Medulla oblongata (tissue), 1 donor: Measurements from ENCODE around the gene ZSCAN9.

Source experiments
- DNase-seq: peaks from one replicate; pipeline ENCODE4 v3.0.0-alpha.2; 2015; ENCODE audit errors: extremely low spot score

ZSCAN9 gene

GRCh38 chr6:28225056-28225834, at the start of gene ZSCAN9:
TSS of gene ZSCAN9 (plus strand) at chr6:28225275. CDS start at chr6:28227085, 1,810 bp downstream.
- peak; percentile 73 for DNase-seq

GRCh38 chr6:28176373-28176772, 48.7 kb upstream of the ZSCAN9 start:
- no peak for DNase-seq

- DNase-seq, result no peak
Observed at GRCh38 chr6:28182255-28182654, 42.8 kb upstream of the ZSCAN9 start.

GRCh38 chr6:28188111-28188979, 36.7 kb upstream of the ZSCAN9 start:
- DNase-seq, result no peak

GRCh38 chr6:28200020-28200419, 25.1 kb upstream of the ZSCAN9 start:
- DNase-seq, result no peak

GRCh38 chr6:28203201-28203600, 21.9 kb upstream of the ZSCAN9 start:
- DNase-seq, result no peak

GRCh38 chr6:28205879-28206278, 19.2 kb upstream of the ZSCAN9 start:
- DNase-seq, result no peak

GRCh38 chr6:28206527-28206926, 18.5 kb upstream of the ZSCAN9 start:
- no peak for DNase-seq

GRCh38 chr6:28206928-28207509, 18.1 kb upstream of the ZSCAN9 start:
- no peak for DNase-seq

- no peak for DNase-seq
Observed at GRCh38 chr6:28207510-28208110, 17.5 kb upstream of the ZSCAN9 start.

- no peak for DNase-seq
Observed at GRCh38 chr6:28208111-28208659, 16.9 kb upstream of the ZSCAN9 start.

- no peak for DNase-seq
Observed at GRCh38 chr6:28209753-28210535, 15.1 kb upstream of the ZSCAN9 start.

- DNase-seq, result no peak
Observed at GRCh38 chr6:28211840-28212509, 13.1 kb upstream of the ZSCAN9 start.

- DNase-seq, result peak; percentile 22
Observed at GRCh38 chr6:28212510-28213212, 12.4 kb upstream of the ZSCAN9 start.

GRCh38 chr6:28213213-28213523, 11.9 kb upstream of the ZSCAN9 start:
- no peak for DNase-seq

- DNase-seq, result no peak
Observed at GRCh38 chr6:28215425-28215824, 9.7 kb upstream of the ZSCAN9 start.

- no peak for DNase-seq
Observed at GRCh38 chr6:28217890-28218289, 7.2 kb upstream of the ZSCAN9 start.

GRCh38 chr6:28218312-28219248, 6.5 kb upstream of the ZSCAN9 start:
- peak; percentile 74 for DNase-seq
